PC-3 (cell line): ENCODE measurements around the gene NRXN2.

Experiments used
- CTCF ChIP-seq: fragments of 300-600 bp; sonication (generic); conservative IDR thresholded peaks from 2 replicates; pipeline ENCODE4 v1.5.1; 2017; ENCODE audit warnings: antibody characterized with exemption, low read depth, mild to moderate bottlenecking, low read length
- EZH2 ChIP-seq: fragments of 300-600 bp; sonication (generic); IDR thresholded peaks from one replicate; pipeline ENCODE4 v1.6.1; 2017; ENCODE audit warnings: antibody characterized with exemption, mild to moderate bottlenecking, low read length; ENCODE audit not compliant: unreplicated experiment

- TF ChIP-seq CTCF = peak; percentile 94
- no peak for TF ChIP-seq EZH2
These were observed 70.2 kb downstream of the NRXN2 start for GRCh38 chr11:64652586-64653387.
